ENCODE results near the gene SDR9C7.

Gene SDR9C7

GRCh38 chr12:56873382-56873781 lies 60.8 kb downstream of the SDR9C7 start:
- DNase-seq (ENCODE audit: low read depth) = no peak
